Measurements from ENCODE around the gene UBLCP1. TPM values are rescaled to one million over a fixed set of nuclear protein-coding genes. Genes with fewer than 3 reads are reported as not detected.
"Not testable (repeated sequence)": the region's sequence is repeated elsewhere in the genome, so short reads cannot be mapped to it uniquely, and the experiment has no call there.

Gene UBLCP1
- total and polyA plus RNA-seq, 11 donors = 11.9 to 20.4 (median 14.4) TPM

DNA sequence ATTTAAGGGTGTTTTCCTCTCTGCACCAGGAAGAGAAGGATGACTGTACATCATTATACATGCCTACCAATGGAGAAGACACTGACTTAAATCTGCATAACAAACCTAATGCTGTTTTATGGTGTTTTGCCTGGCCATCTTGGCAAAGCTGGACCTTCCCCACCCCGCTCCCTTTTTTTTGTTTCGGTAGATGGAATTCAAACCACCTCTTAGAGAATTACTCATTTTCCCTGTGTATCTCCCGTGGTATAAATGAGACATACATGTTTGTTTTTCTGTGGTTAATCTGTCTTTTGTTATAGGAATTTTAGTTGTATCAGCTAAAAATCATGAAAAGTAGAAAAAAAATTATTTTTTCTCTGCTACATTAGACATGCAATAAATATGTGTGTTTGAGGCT lies 38.4 kb downstream of the UBLCP1 start:
- Histone ChIP-seq H3K9me3 (peaks cover 0 to 35% (median 14%) of the 10 kb centered on the region in 12 donors), H3K4me1 (no peaks in the 10 kb centered on the region), H3K27ac (no peak overlapping the region), H3K4me3 (no peak overlapping the region), H3K36me3 (no peaks in the 10 kb centered on the region), H3K27me3 (peaks cover 0 to 9% (median 0%) of the 10 kb centered on the region in 9 donors)
- ATAC-seq (no peak), DNase-seq (no peak)
- TF ChIP-seq POLR2A (IDR thresholded peaks at IDR 0.05) = no peak
- TF ChIP-seq, protein P1, sequence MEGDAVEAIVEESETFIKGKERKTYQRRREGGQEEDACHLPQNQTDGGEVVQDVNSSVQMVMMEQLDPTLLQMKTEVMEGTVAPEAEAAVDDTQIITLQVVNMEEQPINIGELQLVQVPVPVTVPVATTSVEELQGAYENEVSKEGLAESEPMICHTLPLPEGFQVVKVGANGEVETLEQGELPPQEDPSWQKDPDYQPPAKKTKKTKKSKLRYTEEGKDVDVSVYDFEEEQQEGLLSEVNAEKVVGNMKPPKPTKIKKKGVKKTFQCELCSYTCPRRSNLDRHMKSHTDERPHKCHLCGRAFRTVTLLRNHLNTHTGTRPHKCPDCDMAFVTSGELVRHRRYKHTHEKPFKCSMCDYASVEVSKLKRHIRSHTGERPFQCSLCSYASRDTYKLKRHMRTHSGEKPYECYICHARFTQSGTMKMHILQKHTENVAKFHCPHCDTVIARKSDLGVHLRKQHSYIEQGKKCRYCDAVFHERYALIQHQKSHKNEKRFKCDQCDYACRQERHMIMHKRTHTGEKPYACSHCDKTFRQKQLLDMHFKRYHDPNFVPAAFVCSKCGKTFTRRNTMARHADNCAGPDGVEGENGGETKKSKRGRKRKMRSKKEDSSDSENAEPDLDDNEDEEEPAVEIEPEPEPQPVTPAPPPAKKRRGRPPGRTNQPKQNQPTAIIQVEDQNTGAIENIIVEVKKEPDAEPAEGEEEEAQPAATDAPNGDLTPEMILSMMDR (IDR thresholded peaks at IDR 0.05) = no peak
- intact Hi-C loops (cut with DNase I) = no loop called here
- 87 to 91% (median 89%) methylated on average over 3 of the region's 3 CpGs for WGBS, 4 donors

DNA sequence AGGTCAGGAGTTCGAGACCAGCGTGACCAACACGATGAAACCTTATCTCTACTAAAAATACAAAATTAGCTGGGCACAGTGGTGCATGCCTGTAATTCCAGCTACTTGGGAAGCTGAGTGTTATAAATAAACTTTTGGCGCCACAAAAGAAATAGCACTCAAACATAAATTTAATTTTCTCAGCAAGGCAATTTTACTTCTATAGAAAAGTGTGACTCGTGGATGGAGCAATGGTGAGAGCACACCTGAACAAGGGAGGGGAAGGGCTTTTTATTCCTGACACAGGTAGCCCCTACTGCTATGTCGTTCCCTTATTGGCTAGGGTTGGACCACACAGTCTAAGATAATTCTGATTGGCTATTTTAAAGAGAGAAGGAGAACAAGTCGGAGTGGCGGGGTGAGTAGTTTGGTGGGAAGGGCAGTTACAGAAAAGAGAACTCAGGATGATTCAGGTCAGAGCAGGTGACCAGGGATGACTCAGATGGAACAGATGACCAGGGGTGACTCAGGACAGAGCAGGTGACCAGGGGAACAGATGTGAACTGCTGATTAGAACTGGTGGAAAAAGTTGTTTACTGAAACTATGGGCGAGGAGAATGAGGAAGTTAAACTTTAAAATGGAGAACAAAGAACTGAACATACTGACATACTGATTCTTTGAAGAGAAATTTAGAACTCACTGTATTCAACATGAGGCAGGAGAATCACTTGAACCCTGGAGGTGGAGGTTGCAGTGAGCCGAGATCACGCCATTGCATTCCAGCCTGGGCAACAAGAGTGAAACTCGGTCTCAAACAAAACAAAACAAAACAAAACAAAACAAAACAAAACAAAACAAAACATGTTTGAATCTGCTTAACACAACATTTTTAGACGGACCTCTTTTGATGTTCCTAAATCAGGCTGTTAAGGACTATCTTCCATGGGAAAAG lies 39.1 kb downstream of the UBLCP1 start:
- 78 to 83% (median 81%) methylated on average over 13 of the region's 13 CpGs for WGBS, 4 donors

DNA sequence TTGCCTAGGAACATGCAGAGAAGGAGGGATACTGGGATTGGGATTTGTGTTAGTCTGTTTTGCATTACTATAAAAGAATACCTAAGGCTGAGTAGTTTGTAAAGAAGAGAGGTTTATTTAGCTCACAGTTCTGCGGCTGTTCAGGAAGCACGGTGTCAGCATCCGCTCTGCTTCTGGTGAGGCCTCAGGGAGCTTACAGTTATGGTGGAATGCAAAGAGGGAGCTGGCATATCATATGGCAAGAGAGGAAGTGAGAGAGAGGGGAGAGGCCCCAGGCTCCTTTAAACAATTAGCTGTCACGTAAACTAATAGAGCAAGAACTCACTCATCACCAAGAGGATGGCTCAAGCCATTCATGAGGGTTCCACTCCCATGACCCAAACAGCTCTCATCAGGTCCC lies 40.2 kb downstream of the UBLCP1 start:
- Histone ChIP-seq H3K4me3 (no peak overlapping the region), H3K36me3 (no peaks in the 10 kb centered on the region), H3K27ac (no peak overlapping the region), H3K4me1 (no peaks in the 10 kb centered on the region), H3K27me3 (peaks cover 0 to 9% (median 0%) of the 10 kb centered on the region in 9 donors), H3K9me3 (peaks cover 0 to 30% (median 14%) of the 10 kb centered on the region in 12 donors)
- intact Hi-C loops (cut with DNase I) = no loop called here
- no peak for DNase-seq
- no peak for ATAC-seq
- TF ChIP-seq, protein P1 (IDR thresholded peaks at IDR 0.05) = no peak
- no peak for TF ChIP-seq POLR2A (IDR thresholded peaks at IDR 0.05)
- 90 to 96% (median 93%) methylated on average over 4 of the region's 4 CpGs for WGBS, 4 donors

More for the DNA sequence above, 39.1 kb downstream of the UBLCP1 start:
- DNase-seq; H3K4me3 ChIP-seq; H3K27ac ChIP-seq; H3K36me3 ChIP-seq; intact Hi-C loops (cut with DNase I); H3K4me1 ChIP-seq; H3K27me3 ChIP-seq; ATAC-seq: not testable (repeated sequence)
- H3K9me3 ChIP-seq = peaks cover 0 to 35% (median 14%) of the 10 kb centered on the region in 12 donors

DNA sequence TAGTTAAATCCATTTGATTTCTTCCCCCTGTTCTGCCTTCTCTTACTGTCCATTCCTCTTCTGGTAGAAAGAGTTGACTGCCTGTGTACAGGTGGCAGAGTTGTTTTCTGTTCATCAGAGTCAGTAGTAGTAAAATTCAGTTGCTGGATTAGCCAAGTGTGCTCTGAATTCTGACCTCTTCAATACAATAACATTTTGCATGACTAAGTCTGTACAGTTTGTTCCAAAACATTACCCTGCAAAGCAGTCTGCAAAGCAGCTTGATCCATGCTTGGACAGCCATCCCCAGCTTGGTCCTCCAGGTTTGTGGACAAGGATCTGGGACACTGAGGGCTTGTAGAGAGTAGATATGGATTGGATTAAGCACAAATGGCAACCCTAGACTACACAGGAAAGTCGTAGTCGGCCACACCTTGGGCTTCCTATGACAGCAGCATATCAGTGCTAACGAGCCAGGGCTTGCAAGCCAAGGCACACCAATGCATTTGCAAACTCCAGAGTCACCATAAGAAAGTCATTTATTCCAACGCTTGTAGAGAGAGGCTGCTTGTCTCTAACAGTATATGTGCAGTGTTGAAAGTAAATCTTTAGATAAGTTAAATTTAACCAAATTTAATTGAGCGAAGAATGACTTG lies 42.0 kb downstream of the UBLCP1 start:
- H3K36me3 ChIP-seq = no peaks in the 10 kb centered on the region
- peaks cover 0 to 17% (median 5%) of the 10 kb centered on the region in 9 donors for H3K27me3 ChIP-seq
- H3K9me3 ChIP-seq = peaks cover 0 to 28% (median 12%) of the 10 kb centered on the region in 12 donors
- H3K4me3 ChIP-seq = no peak overlapping the region
- DNase-seq (no peak), ATAC-seq (no peak)
- no peaks in the 10 kb centered on the region for H3K4me1 ChIP-seq
- H3K27ac ChIP-seq = no peak overlapping the region
- intact Hi-C loops (cut with DNase I) = no loop called here
- WGBS, 4 donors = 67 to 72% (median 71%) methylated on average over 5 of the region's 5 CpGs
- TF ChIP-seq, protein P1 (IDR thresholded peaks at IDR 0.05) = no peak
- no peak for TF ChIP-seq POLR2A (IDR thresholded peaks at IDR 0.05)

Data from heart left ventricle (tissue), 16 donors.